GM10847 (cell line): Measurements from ENCODE around the gene SPDYA.

Experiments
- POLR2A ChIP-seq: IDR thresholded peaks from 2 replicates; pipeline ENCODE4 v1.6.1; 2011; ENCODE audit not compliant: insufficient read length; ENCODE audit errors: extremely low read depth

SPDYA gene

DNA sequence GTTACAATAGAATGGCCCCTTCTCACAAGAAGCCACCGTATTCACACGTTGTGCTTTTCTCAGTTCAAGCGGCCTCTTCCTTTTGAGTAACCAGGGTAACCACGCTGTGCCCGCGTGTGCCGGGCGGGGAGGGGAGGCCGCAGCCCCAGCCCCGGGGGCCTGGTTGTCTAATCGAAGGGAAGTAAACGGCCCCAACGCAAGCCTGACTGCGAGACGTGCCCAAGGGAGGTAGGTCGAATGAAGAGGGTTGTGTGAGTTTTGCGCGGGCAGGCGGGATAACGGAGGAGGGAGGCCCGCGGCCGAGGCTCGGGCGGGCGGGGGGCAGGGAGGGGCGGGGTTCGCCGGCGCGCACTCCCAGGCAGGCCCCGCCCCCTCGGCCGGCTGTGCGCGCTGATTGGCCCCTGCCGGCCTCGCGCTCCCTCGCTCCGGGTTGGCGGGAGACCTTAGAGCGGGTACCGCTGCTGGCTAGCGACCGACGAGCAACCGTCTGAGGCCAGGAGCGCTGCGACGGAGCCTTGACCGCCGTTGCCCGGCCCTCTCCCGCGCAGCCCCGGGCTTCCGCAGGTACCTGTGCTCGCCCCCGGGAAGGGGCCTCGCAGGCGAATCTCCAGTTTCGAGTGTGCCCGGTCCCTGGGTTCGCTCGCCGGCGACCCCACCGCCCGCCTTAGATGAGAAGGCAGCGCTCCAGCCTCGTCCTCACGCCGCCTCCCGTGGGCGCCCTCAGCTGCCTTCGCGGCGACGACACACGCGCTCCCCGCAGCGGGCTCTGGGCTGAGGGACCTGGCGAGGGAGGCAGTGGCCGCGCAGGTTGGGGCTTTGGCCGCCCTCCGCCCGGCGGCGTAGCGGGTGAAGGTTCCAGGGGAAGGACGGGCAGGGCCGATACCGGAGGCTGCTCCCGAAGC, at the start of gene SPDYA:
TSS of gene SPDYA (plus strand) at position 451 of the 902 bp plus-strand sequence. CDS start 5,181 bp downstream, outside the sequence.
- TF ChIP-seq POLR2A = no peak

DNA sequence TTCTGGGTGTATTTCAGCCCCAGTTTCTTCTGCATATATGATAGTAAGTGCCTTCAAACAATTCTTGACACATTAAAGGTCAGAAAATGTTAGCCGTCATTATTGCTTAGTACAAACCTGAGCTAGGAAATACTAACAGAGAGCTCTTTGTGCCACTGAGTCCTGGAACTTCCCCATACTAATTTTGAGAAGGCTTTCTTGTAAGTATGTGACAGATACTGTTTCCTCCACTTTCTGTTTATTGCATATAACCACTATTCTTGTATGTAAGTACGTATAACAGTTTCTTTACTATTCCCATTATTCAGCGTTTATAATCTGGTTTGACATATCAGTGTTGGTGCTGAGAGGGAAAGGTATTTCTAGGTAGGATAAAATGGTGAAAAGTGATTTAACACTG, 49.2 kb upstream of the SPDYA start:
- no peak for TF ChIP-seq POLR2A

DNA sequence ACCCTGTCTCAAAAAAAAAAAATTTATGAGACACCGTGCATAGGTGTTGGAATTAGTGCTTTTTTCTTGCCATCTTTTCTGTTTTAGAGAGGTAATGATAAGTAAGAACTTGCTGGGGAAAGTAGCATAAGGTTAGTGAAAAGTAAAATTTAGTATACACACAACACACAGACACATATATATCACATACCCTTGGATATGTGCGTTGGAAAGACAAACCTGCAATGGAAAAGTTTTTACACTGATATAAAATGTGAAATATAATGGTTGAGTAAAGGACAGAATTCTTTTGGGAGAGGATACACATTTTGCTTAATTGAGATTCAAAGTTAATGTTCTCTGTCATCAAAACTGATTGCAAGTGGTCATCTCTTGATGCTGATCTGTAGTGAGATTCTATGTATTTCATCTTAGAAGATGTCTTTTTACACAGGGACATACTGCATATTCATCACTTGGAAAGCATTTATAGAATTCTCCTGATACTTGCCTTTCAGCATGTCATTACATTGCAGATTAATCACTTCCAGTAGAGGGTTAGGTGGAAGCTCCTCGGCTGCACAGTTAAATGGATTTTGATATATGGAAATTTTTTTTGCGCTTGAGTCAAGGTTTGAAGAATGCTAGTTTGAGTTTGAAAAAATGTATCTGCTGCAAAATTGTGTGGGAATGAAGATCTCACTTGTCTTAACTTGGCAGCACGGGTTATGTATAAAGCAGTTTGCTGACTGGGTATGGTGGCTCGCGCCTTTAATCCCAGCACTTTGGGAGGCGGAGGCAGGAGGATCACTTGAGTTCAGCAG, 45.5 kb upstream of the SPDYA start:
- TF ChIP-seq POLR2A = no peak

DNA sequence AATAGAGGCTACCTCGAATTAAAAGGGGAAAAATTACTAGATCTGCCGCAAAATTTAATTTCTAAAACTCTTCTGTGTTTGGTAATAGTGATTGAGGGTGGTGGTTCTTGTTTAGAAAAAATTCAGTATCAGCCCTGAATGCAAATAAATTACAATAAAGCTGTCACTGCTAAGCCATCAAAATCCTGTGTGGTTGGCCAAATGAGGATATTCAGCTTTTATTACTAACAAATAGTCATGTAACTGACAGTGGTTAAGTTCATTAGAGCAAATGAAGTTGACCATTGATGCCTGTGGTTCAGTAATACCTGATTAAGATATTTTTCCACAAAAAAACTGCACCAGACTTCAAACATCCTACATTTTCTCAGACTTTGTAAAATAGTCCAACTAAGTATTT, 44.6 kb upstream of the SPDYA start:
- TF ChIP-seq POLR2A = no peak

DNA sequence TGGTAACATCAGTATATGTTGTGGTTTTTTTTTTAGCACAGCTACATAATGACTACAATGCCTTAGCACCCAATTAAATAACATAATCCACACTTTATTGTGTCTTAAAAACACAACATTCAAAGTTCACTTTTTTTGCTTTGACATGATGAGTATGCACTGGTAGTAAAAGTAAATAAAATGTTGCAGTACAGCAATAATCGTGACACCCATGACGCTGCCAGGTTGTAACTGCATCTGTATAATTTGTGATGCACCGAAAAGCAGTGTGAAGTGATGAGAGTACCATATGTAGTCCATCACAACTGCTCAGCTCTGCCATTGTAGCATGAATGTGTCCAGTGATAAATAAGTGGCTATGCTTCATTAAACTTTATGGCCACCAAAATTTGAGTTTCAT, 43.3 kb upstream of the SPDYA start:
- TF ChIP-seq POLR2A = no peak

DNA sequence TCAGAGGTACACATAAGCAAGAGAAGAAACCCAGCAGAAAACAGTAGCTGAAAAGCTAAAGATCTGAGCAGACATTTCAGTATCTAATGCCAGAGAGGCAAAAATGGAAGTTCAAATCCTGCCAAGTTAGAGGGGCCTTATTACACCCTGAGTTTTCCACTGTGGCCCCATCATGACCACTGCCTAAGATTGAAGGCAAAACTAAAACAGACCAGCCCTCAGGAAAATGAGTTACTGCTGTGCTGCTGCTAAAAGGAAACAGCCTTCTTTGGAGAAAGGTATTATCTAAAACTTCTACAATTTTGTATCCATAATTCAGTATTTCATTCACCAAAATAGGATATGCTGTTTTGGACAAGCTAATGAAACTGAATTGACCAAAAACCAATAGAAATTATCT, 42.2 kb upstream of the SPDYA start:
- TF ChIP-seq POLR2A = no peak

DNA sequence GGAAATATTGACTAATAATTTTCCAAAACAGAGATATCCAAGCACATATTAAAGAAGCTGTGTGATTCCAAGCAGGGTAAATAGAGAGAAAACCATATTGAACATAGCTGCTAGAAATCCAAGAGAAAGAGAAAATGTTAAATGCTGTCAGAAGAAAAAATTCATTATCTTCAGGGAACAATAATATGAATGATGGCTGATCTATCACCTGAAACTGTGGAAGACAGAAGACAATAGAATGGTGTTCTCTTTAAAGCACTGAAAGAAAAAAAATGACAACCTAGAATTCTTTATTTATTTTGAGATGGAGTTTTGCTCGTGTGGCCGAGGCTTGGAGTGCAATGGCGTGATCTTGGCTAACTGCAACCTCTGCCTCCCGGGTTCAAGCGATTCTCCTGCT, 41.7 kb upstream of the SPDYA start:
- TF ChIP-seq POLR2A = no peak

DNA sequence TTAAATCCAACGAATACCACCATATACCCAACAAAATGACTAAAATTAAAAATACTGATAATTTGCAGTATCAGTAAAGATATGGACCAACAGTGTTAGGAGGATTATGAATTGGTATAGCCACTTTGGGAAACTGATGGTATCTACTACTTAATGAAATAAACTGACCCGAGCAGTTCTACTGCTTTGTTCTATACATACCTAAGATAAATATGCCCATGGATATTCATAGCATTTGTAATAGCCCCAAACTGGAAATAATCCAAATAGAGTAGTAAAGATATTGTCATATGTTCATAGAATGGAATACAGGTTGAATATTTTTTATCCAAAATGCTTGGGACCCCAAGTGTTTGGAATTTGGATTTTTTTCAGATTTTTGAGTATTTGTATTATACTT, 38.3 kb upstream of the SPDYA start:
- no peak for TF ChIP-seq POLR2A

DNA sequence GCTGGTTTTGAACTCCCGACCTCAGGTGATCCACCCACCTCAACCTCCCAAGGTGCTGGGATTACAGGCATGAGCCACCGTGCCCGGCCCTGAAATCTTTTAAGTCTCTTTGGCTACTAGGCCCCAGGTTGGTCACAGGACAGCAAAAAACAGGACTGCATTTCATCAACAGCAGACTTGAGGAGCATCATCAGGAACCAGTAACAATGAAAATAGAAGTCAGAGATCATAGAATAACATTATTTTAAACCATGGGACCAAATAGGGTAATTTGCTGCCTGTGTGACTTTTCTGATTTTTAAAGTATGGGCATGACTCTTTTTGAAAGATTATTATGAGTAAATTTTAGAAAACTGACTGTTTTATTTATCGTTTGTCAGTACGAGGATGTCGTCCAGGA, 34.2 kb upstream of the SPDYA start:
- no peak for TF ChIP-seq POLR2A

DNA sequence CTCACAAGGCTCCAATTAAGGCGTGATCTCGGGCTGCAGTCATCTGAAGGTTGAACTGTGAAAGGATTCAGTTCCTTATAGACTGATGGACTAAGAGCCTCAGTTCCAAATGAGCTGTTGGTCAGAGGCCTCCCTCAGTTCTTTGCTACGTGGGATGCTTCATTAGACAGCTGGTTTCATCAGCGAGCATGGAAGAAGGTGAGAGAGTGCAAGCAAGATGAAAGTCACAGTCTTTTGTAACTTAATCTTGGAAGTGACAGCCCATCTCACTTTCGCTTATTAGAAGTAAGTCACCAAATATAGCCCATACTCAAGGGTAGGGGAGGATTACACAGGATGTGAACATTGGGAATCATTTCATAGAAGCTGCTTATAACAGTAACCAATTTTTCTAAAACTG, 32.2 kb upstream of the SPDYA start:
- TF ChIP-seq POLR2A = no peak

DNA sequence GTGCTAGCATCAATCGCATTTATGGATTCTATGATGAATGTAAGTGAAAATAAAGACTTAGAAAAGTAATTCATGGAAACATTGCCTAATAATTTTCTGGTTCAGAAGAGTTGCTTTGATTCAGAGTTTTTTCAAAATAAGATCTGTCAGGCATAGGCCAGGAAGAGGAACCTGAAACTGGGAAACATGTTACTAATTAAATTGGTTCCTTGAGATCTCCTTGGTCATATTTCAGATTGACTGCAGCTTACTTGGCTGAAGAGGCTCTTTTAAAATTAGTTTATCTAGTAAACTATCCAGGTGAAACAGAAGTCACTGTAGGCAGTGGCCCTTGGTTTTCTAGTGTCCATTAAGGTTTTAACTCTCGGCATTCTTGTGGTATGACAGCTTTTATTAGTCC, 31.6 kb upstream of the SPDYA start:
- no peak for TF ChIP-seq POLR2A

DNA sequence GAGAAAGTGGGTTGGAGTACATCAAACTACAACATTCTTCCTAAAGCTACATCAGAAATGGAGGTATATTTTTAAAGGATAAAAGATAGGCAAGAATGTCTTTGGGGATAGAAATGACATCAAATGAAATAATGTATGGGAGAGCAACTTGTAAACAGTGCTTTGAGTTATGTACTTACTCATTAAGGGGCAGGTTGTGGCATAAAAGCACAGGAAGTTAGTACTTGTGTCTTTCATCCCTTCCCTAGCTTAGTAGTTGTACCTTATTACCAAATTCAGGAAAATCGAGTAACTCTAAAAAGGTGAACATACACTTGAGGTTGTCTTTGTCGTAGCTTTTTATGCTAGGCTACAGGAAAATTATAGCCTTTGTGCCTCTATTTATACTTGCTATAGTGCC, 30.1 kb upstream of the SPDYA start:
- no peak for TF ChIP-seq POLR2A

DNA sequence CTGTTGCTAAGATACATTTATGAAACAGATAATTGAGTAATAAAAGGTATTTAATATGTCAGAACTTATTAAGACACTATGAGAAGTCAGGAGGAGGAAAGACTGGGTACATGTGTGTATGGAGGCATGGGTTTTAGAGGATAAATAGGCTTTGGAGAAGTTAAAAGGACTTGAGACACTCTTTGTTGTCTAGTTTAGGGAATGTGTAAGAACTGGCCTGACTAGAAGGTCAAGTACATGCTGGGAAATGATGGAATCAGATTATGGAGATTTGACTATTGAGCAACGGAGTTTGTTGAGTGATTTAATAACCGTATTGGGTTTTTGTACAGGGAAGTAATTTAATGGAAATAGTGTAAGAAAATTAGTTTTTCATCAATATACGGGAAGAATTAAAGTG, 28.2 kb upstream of the SPDYA start:
- no peak for TF ChIP-seq POLR2A

DNA sequence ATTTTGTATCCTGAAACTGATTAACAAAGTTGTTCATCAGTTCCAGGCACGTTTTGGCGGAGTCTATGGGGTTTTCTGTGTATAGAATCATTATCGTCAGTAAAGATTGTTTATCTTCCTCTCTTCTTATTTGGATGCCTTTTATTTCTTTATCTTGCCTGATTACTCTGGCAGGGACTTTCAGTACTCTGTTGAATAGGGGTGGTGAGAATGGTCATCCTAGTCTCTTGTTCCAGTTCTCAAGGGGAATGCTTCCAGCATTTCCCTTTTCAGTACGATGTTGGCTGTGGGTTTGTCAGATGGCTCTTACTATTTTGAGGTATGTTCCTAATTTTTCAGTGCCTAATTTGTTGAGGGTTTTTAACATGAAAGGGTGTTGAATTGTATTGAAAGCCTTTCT, 14.0 kb upstream of the SPDYA start:
- no peak for TF ChIP-seq POLR2A

DNA sequence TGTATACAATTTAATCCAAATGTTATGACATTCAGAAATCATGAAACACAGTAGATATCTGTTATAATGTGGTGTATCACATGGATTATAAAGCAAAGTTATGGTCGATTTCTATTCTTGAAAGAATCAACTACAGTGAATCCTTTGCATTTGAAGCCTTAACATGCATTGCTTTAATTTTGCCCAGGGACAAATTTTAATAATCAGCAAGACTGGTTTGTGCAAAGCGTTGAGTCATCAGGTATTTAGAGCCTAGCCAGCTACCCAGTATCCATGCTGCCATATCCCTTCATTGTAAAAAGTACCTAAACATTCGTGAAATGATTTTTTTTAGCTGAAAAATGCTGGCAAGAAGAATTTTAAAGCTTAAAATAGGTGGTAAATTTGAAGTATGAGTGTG, 8.9 kb upstream of the SPDYA start:
- no peak for TF ChIP-seq POLR2A

DNA sequence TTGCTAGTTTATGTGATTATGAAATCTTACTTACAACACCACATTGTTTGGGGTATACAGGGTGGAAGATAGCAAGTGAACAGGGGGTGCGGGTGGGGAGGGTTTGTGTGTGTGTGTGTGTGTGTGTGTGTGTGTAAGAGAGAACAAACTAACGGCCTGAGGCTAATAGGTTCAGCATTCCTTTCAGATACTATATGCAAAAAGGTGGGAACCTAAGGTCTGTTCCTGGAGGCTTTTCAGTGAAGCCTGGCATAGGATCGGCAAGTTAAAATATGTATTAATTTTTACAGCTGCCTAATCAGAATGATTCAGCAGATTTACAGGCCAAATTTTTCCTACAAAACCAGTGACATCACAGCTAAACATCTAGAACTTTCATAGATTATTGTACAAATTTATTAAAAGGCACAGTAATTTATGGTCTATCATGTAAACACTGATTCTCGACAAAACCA, 7.6 kb upstream of the SPDYA start:
- TF ChIP-seq POLR2A = no peak

DNA sequence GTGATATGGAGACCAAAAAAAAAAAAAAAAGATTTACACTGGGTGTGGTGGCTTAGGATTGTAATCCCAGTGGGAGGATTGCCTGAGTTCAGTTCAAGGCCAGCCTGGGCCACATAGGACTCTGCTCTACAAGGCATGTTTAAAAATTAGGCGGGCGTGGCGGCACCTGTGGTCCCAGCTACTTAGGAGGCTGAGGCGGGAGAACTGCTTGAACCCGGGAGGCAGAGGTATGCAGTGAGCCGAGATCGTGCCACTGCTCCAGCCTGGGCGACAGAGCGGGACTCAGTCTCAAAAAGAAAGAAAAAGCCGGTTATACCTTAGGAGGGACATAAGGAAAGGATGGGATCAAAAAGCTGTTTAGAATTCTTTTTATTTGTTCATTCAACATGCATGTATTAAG, 707 bp upstream of the SPDYA start:
- no peak for TF ChIP-seq POLR2A

DNA sequence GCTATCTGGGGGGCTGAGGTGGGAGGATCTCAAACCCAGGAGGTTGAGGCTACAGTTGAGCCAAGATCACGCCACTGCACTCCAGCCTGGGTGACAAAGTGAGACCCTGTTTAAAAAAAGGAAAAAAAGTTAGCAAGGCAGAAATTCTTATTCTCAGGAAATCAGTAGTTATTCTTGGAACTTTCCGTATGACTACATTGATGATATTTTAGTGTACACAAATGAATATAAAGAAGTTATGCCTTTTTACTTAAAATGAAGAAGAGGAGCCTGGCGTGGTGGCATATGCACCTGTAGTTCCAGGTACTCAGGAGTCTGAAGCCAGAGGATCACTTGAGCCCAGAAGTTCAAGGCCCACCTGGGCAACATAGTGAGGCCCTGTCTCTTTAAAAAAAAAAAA, 7.4 kb downstream of the SPDYA start:
- TF ChIP-seq POLR2A = no peak
